ENCODE results near the gene BRD8.

GRCh38 chr5:138110266-138110963, 68.0 kb downstream of the BRD8 start:
- TF ChIP-seq CTCF (IDR thresholded peaks at IDR 0.05): no peak
- TF ChIP-seq POLR2A (IDR thresholded peaks at IDR 0.05): no peak
- no peak for TF ChIP-seq EP300 (IDR thresholded peaks at IDR 0.05)
- TF ChIP-seq POLR2AphosphoS5 (IDR thresholded peaks at IDR 0.05): no peak

Data from upper lobe of left lung (tissue), 4 donors.